Anterior cingulate cortex (tissue), 58 donors: ENCODE measurements around the gene KDM7A.
A peak's percentile ranks its signal among the peaks of the same experiment; 100 is the strongest.
"Not testable (repeated sequence)": the region's sequence is repeated elsewhere in the genome, so short reads cannot be mapped to it uniquely, and the experiment has no call there.

Experiments used
- DNase-seq, 58 donors: peaks; one replicate each; lab custom pipeline; 2025; lab: John Stamatoyannopoulos, UW

The KDM7A gene

GRCh38 chr7:140202942-140203341, 26.2 kb upstream of the KDM7A start:
- not testable (repeated sequence) for DNase-seq

- no peak for DNase-seq
Measured at GRCh38 chr7:140201393-140201792, 24.6 kb upstream of the KDM7A start.

- peak in 9 of 58 donors; percentile 2 to 29 (median 8) for DNase-seq
Measured at GRCh38 chr7:140200061-140200989, 23.5 kb upstream of the KDM7A start.

DNA sequence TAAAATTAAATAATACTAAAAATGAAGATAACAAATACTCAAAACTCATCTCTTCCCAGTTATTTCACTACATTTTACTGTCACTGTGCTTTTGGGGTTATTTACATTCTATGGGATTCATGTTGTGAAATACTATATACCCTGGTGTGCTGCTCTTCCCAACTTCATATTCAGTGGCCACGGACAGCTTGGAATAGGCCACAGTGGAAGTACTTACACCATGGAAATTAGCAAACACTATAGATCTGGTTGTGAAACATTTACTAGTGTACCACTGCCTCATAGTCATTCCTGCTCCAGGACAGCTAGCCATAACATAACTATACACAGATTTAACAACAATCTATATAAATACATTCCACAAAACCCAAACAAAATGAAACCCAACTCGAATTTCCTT, 21.2 kb upstream of the KDM7A start:
- no peak for DNase-seq

DNA sequence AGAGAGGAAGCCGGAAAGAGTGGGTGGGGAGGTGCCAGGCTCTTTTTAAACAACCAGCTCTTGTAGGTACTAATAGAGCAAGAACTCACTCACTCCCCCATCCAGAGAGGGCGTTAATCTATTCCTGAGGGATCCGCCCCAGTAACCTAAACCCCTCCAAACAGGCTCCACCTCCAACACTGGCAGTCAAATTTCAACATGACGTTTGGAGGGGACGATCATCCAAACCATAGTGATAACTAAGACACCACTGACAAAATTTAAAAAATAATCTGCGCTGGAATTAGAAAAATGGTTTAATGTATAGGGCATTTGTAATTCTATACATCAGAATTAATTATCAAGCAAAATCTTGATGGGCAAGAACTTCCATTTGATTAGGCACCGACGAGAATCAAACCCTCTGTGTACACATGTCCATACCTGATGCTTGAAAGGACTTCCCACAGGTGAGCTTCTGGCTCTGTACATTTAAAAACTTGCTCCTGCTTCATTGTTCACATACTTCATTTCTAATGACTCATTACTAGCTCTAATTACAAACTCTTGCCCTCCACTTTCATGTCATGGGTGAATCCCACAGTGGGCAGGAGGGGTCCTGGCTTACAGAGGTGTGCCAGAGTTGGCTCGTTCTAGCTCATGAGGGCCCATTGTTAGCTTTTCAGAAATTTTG, 20.6 kb upstream of the KDM7A start:
- DNase-seq: no peak

DNA sequence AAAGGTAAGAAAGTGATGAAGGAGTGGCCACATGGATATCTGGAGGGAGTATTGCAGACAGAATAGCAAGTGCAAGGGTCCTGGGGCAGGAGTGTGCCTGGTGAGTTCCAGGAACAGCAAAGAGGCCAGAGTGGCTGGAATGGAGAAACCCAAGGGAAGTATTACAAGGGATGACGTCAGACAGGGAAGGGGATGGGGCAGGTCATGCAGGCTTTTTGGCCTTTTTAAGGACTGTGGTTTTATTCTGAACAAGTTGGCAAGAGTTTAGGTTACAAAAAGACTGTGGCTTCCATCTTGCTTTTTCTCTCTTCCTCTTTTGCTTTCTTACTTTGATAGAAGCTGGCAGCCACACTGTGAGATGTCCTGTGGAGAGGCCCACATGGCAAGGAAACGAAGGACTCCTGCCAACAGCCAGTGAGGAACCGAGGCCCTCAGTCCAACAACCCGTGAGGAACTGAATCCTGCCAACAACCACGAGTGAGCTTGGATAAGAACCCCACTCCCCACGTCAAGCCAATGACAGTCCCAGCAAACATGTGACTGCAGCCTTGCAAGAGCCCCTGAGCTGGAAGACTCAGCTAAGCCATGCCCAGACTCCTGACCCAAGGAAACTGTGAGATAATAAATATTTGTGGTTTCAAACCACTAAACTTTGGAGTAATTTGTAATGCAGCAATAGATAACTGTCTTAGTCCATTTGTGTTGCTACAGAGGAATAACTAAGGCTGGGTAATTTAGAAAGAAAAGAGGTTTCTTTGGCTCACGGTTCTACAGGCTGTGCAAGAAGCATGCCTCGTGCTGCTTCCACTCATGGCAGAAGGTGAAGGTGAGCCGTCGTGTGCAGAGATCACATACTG, 19.8 kb upstream of the KDM7A start:
- DNase-seq: peak in 2 of 58 donors; percentile 12 to 14

DNA sequence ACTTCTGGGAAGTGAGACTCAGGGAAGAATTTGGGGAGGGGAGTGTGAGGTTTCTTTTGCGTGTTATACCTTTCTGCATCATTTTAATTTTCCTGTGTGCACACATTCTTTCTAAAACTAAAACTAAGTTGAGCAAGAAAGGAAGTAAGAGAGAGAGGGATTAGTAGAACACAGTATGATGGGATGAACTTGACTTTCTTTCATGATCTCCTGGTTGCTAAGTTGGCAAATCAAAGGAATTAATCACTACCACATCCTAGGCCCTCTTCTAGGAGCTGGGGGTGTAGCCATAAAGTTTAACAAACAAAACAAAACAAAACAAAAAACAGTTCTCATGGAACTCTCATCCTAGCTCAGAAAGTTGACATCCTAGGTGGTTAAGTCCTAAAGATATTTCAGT, 19.1 kb upstream of the KDM7A start:
- no peak for DNase-seq

- no peak for DNase-seq
Measured at GRCh38 chr7:140192620-140193019, 15.8 kb upstream of the KDM7A start.

DNA sequence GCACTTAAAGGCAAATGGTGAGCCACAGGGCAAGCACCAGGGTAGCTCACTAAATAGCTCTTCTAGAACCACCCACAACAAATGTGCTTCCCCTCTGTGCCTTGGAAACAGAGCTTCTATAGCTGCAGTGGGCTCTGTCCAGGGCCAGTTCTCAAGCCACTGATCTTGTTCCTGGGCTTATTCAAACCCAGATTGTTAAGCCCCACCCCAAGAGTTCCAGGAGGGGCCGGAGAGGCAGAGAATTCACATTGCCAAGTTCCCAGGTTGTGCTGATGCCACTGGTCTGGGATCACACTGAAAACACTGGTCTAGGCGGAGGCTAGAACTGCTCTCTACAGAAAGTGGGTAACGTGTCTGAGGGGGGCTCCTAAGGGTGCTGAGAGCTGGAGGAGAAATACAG, 15.4 kb upstream of the KDM7A start:
- DNase-seq: no peak

GRCh38 chr7:140190588-140190987, 13.8 kb upstream of the KDM7A start:
- no peak for DNase-seq

GRCh38 chr7:140189917-140190316, 13.1 kb upstream of the KDM7A start:
- DNase-seq: no peak

GRCh38 chr7:140182917-140183316, 6.1 kb upstream of the KDM7A start:
- no peak for DNase-seq

DNA sequence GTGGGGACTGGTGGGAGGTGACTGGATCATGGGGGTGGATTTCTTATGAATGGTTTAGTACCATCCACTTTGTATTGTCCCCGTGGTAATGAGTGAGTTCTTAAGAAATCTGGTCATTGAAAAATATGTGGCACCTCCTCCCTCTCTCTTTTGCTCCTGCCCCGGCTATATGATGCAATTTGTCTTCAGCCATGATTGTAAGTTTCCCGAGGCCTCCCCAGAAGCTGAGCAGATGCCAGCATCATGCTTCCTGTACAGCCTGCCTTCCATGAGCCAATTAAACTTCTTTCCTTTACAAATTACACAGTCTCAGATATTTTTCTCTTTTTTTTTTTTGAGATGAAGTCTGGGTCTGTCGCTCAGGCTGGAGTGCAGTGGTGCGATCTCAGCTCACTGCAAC, 2.6 kb upstream of the KDM7A start:
- no peak for DNase-seq

- peak in 1 of 58 donors; percentile 29 for DNase-seq
Measured at GRCh38 chr7:140176122-140176701, 571 bp downstream of the KDM7A start.

DNA sequence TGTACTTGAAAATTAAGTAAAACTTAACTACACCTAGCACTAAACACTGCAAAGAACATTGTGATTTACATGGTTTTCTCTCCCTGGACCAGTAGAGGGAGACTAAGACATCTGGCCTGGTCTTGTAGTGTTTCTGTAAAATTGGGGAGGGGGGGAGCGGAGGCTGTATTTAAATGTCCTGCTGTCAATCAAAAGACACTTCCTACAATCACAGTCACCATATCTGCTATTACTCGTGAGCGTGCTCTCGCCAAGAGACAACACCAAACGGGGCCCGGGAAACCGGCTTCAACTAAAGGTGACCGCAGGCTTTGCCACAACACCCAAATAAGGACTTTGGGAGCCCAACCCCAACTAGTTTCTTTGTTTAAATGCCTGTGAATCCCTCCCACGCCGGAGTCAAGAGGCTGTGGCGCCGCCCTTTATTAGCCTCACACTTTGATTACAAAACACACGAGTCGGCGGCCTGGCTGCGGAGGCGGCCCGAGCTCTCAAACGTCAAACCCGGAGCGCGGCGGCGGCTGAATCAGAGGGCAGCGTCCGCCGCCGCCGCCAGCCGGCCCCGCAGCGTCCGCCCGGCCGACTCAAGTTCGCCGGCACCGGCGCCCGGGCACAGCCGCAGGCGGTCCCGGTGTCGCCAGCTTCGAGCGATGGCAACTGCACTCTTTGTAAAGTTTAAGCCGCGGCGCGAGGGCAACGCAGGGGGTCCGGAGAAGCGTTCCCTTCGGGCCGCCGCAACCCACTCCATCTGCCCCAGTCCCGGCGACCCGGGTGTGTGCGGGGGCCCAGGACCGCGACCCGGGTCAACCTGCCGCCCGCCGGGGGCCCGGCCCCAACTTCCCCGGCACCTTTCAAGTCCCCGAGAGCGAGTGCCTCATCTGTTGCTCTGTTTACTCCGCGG, 1.3 kb downstream of the KDM7A start:
- peak; percentile 3 to 91 (median 72) for DNase-seq

GRCh38 chr7:140174217-140174616, 2.6 kb downstream of the KDM7A start:
- DNase-seq: no peak

DNA sequence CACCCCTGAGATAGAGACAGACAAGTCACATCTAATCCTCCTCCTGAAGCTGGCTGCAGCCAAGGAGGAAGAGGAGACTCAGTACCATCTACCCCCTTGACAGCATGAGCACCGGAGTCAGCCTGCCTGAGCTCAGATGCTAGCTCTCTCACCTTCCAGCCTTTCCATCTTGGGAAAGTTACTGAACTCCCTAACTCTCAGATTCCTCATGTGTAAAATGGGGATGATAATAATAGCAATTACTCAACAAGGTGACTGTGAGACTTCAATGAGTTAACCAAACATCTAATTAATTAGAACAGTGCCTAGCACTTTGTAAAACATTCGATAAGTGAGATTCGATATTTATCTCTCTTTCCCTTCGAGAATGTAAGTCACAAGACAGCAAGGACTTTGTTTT, 6.4 kb downstream of the KDM7A start:
- no peak for DNase-seq

- no peak for DNase-seq
Measured at GRCh38 chr7:140168816-140169215, 8.0 kb downstream of the KDM7A start.

DNA sequence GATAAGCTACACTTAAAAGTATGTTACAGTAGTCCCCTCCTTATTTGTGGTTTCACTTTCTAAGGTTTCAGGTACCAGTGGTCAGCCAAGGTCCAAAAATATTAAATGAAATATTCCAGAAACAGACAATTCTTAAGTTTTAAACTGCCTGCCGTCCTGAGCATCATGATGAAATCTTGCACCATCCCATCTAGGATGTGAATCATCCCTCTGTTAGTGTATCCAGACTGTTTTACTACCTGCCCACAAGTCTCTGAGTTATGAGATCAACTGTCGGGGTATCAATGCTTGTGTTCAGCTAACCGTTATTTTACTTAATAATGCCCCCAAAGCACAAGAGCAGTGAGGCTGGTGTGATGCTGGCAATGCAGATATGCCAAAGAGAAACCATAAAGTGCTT, 11.4 kb downstream of the KDM7A start:
- no peak for DNase-seq
